Measurements from ENCODE around the gene MEIS2.

MEIS2 gene

DNA sequence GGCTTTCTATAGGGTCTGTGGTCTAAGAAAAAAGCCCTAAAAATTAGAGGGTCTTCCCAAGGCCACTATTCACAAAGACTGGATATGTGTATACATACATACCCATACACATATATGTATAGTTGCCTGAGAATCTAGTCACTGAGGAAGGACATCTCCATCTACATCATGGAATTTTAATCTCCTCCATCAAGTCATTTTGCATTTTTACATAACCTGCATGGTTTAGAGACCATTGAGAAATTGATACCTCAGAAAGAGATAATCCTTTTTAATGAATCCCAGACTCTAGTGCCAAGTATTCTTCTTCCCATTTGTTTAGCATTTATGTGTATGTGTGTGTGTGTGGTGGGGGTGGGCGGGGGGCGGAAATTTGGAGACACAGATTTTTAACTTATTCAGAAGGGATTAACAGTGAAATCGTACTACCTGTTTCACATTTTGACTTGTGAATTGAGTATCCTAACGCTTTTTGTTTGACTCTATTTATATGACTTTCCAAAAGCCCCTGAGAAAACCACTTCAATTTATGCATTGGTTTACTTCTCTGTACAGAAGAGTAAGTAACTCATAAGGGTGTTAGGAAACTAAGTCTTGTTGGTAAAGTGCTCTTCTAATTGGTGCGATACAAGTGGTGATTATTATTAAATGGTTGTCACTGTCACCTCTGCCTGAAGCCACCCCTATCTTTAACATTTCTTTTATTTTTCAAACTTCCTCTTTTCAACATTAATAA, 166.9 kb downstream of the MEIS2 start:
- DNase-seq (ENCODE audit: low read depth), result no peak

DNA sequence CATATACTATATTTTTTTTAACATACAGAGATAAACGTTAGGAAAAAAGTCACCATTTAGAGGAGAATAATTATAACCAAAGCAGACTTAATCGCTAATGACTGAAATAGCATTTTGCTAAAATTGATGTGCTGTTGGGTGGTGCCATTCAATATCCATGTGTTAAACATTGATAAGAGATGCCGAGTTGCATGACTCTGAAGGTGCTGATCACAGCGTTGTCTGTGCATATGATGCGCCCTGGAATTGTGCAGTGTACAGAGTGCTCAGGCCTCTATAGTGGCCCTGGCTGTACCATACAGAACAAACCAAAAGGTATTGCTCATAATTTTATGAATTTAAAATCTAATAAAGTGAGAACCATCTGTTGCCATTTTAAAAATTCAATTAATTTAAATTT, 168.3 kb downstream of the MEIS2 start:
- no peak for DNase-seq (ENCODE audit: low read depth)

DNA sequence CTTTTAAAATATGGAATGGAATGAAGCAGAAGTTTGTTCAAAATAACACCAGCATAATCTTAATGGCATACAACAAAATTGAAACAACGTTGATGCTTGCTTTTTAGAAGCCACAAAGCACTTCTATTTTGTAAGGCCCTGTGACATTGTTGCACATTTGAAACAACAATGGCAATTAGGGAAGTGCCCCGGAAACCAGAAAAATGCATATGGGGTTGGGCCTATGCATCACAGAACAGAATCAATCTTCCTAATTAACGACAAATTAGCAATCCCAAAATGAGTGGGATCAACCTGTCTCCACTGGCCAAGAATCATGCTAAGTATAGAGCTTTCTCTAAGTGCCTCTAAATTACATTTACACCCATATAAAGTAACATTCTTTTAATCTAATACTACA, 168.9 kb downstream of the MEIS2 start:
- no peak for DNase-seq (ENCODE audit: low read depth)

DNA sequence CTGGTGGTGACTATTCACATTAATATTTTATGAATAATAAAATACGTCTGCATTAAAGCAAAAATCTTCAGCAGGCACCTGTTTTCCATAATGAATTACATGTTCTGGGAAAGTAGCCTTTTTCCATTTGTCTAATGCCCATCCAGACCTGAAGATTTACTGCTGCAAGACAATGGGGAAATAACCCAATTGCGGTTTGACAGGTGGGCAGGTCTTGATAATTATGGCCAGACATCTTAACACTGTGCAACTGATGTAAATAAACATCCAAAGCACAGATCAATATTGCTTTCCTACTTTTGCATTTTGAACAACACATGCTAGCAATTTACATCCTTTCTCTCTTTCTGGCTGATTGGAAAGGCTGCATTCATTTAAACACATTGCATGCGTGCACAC, 173.9 kb downstream of the MEIS2 start:
- DNase-seq (ENCODE audit: low read depth), result no peak

DNA sequence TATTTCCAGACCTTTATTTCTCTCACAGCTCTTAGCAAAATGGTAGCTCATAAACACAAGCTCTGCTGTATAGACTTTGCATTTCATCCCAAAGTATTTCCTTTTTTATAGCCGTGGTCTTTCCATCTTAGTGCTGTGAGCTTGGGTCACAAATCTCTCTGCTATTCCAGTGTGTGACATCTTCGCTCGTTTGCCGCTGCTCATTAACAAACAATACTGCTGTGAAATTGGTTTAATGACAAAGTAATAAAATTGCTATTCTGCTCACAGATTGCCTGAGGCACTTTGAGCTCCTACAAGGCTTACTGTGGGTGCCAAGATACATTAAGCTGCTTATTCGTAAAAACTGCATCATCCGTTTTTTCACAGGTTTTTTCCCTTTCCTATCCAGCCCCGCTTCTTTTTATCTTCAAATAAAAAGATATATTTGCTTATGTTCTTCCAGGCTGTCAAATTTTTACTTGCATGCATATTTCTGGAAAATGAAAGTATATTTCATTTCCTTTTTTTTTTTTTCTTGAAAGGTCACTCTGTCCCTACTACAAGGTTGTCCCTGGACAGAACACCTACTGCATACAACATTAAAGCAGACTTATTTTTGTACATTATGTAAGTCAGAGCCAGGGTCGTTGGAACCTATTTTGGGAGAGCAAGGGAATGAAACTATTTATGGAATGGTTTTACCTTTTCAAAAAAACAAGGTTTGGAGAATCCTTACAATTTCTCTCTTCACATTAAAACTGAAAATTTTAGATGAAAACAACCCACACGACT, 174.5 kb downstream of the MEIS2 start:
- peak; percentile 18 for DNase-seq (ENCODE audit: low read depth)

DNA sequence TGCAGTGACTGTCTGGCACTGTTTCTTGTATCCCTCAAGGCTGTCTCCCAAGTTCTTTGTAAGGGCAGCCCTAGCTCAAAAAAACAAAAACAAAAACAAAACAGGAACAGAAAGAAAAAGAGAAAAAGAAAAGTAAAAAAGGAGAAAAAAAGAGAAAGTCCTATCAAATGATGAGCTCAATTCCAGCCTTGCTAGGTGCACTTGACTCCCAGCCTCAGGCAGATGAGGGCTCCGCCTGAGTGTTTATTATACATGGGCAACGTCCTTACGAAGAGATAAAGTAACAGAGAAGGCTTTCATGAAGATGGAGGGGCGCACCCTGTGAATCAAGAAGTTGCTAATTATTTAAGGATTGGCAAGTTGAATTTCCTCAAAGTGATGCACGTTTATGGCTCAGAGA, 175.3 kb downstream of the MEIS2 start:
- DNase-seq (ENCODE audit: low read depth), result no peak

DNA sequence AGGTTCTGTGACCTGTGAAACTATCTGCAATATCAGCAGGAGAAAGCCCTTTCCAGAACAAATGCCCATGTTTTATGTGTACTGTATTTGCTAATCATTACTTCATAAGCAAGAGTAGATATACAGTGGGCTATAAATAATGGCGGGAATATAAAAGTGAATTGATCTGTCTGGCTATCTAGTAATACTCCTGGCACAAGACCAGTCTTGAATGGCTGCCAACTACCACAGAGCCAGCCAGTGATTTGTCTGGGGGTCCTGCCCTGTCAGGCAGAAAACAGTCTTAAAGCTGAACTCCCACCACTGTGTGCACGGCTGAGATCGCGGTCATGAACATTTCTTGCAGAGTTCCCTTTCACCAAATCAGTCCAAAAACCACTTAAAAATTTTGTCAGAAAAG, 176.3 kb downstream of the MEIS2 start:
- DNase-seq (ENCODE audit: low read depth), result no peak

DNA sequence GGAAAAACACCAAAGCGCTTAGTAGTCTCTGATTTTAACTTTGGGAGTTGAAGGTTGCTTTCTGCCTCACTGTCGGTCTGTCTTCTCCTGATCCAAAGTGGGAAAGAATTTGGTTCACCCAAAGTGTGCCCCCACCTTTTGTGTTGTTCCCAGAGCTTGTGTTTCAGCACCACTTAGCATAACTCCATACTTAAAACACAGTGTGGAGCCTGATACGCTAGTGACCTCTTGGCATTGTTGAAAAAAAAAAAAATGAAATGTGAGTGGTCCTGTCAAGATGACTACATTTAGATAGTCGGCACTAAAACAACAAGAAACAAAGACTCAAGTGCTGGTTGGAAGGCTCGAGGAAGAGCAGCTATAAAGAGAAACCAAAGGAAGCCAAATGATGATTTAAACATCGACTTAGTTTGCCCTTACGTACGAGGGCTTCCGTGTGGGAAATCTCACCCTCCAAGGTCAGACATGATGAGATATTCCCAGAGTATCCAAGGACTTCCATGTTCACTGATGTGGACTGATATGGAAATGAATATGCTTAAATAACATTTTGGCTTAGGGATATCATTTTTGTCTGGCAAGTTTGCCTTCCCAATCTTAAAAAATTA, 178.8 kb downstream of the MEIS2 start:
- DNase-seq (ENCODE audit: low read depth), result no peak

DNA sequence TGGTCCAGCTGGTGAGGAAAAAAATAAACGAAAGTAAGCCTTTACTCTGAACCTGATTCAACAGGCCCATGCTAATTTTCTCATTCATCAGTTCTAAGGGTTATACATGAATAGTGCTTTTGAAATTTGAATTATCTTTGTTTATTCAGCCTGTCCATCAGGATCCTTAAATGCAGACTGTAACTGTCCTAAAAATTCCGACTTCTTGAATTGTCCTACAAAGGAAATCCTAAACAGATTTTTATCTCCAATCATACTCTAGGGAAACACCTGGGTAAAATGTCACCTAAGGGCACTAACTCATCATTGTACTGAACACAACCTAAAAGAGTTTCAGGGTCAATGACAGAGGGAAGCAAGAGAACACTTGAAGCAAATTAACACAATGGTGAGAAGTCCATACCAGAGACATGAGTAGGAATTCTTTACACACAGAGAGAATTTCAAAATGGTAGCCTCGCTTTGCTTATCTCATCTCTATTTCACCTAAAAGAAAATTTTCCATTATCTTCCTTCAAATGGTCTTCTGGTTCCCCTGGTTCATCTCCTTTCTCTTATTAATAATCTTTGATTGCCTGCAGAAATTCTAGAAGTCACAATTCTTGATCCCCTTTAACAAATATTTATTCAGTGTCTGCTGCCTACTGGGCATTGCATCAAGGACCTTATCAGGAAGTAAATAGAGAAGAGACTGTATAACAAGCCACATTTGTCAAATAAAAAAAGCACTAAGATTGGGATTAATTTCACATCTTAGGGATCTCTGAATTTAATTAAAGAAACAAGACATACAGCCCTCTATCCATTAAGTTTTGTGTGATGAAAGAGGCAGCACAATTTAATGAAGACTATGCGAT, 182.7 kb downstream of the MEIS2 start:
- no peak for DNase-seq (ENCODE audit: low read depth)

DNA sequence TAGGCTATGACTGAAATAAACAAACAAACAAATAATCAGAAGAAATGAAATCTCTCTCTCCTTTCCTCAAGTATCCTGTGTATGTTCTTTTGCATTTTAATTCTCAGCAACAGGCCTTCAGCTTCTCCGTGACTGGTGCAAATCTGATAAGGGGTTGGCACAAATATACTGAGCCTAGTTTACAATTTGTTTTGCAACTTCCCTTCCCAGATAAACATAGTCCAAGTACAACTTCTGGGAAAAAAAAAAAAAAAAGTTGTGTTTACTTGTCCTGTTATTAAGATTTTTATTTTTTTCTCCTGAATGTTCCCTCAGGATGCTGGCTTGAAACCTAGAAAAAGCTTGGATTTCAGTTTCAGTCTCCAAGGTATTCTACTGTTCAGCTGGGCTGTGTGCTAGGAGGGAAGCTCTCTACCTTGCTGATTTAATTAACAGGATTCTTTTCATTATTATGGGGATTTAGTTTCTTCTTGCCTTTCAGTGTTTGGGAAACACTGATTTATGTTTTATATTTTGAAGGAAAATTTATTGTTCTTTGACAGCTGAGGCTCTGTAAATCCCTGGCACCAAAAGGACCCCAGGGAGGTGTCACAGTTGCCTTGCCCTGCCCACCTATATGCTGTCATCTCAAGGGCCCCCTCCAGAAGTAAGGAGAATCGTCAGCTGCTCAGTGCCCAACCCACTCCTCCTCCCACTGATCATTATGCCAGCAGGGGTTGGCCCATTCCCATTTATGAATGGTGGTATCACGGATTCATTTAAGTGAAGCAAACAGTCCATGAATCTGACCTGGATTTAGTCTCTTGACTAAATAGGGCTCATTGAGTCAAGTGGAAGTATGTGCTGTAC, 185.2 kb downstream of the MEIS2 start:
- no peak for DNase-seq (ENCODE audit: low read depth)

DNA sequence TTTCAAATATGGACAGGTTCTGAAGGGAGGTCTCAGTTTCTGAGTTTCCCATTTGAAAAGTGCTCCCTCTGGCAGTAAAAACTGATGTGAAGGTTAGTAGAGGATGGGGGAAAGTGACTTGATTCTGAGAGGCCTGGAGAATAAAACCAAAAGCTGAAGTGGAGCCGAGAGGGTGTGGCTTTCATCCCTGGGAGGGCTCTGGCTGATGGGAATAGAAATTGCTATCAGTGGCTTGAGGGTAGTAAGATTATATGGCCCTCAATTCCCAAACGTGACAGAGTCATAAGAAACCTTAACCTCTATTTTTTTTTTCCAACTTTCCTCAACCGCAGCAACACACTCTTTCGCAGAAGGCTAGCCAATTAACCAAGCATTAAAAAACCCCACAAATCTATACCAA, 185.9 kb downstream of the MEIS2 start:
- DNase-seq (ENCODE audit: low read depth), result no peak

DNA sequence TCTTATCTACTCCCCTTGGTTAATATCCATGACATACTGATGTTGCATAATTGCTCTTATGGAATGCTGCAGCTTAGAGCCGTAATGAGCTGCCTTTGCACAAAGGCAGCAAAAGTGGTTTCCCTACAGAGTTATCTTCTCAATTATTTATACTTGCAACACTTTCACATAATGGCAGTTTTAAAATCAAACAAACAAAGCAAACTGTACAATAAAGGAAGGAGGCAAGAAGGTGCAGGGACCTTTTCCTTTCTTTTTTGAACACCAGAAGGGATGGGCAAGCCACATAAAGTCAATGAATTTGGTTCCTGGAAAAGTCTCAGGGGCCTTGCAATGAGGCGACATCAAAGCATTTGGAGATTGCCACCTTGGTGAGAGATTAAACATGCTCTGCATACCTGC, 188.0 kb downstream of the MEIS2 start:
- no peak for DNase-seq (ENCODE audit: low read depth)

DNA sequence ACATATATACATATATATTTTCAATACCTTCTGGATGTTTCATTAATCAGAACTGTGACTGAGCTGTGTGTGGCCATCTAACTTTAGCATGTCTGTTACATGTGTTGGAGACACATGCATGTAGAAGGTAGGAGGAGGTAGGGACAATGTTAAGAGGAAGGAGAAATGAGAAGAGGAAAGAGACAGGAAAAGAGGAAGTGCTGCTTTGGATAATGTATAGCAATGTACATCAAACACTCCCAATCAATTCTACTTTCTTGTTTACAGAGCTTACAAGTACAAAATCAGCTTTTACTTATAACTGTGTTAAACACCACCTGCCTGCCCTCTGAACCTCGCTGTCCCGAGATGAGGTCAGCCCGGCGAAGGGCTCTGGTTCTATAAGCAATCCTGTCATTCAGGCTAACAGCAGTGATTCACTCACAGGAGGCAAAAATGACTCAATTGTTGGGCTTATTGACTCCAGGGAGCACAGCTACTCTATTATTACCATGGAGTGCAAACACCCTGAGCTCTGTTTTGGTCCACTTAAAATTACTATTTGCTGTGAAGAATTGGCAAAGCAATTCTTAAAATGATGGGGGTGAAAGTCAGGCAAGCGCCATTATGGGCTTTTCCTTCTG, 188.9 kb downstream of the MEIS2 start:
- no peak for DNase-seq (ENCODE audit: low read depth)

DNA sequence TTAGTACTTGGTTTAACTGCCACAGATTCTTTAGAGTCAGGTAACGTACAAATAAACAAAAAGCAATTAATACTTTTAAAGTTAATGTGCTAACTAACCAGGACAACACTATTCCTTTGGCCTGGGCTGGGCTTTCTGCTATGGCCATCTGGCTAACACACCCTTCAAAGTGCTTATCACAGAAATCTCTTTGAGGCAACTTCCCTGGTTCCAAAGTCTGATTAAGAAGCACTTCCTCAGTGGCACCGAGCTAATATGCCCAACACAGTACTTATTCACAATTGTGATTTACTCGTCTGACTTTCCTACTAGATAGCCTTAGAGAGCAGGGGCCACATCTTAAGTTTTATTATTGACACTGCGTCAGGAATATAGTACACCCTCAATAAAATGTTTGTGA, 191.4 kb downstream of the MEIS2 start:
- no peak for DNase-seq (ENCODE audit: low read depth)

DNA sequence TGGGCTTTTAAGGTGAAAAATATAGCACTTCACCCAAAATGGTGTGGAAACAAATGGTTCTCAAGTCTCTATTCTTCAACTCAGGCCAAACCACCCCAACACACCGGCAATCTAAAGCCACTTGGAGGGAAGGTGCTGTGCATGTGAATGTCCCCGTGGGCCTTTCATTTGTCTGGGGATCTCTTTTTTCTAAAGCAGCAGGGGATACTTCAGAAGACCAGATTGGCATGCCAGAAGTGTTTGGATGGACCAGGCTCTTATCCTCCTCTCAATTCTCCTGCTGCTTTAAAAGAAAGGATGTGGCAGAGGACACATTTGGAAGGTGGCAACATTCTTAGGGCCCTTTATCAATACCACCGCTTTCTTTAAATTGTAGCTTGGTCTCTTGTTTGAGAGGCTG, 193.1 kb downstream of the MEIS2 start:
- DNase-seq (ENCODE audit: low read depth), result no peak

DNA sequence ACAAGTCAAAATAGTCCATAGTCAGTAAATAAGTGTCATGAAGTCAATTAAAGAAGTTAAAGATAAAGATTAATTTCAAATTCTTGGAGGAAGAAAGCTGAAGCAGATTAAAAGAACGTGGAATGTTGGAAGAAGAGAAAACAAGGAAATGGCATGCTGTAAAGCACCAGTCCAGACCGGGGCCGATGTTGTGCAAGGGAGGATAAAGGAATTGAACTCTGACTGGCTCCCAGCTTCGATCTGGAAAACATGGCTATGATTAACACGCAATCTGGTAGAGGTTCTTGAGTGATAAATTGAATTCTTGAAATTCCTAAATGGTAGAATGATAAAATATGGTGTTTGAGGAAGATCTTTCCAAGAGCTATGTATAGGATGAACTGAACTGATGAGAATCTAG, 194.4 kb downstream of the MEIS2 start:
- DNase-seq (ENCODE audit: low read depth), result peak; percentile 60

DNA sequence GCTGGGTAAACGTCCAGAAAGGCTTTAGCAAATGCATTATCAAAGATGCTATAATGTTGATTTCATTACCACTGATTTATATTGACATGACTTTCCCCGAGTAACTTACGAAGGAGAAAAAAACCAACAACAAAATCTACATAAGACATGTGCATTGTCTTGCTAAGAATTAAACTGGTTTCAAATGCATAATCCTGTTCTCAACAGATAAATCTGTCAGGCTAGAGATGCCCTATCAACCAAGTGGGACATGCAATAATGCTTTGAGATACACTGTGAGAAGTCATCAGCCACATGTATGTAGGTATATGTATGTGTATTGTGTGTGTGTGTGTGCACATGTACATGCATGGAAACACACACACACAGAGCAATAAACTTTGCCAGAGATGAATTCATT, 195.6 kb downstream of the MEIS2 start:
- no peak for DNase-seq (ENCODE audit: low read depth)

DNA sequence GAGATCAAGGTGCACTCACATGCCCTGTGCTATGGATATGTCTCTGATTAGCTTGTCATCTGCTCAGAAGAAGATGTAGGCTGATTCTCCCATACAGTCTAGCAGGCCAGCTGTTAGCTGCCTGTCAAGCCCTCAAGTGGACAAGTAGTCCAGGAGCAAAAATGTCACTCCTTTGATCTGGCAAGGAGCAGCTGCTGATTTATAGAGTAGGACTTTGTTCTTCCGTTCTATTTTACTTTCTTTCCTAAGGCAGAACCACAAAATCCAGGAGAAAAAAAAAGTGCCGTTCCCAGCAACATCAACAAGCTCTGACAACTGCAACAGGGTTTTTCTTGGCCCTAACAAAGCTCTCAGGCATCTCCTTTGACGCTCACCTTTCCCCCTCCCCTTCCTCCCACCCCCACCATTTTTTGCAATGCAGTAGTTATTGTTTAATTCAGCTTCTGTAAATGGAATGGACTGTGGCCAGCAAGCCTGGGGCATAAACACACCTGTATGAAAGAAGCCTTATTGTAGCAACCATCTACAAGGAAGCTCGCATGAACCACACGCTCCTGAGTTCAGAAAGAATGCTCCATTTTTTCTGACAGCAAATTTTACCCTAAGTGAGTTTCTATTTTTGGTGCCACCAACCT, 196.3 kb downstream of the MEIS2 start:
- DNase-seq (ENCODE audit: low read depth), result no peak

DNA sequence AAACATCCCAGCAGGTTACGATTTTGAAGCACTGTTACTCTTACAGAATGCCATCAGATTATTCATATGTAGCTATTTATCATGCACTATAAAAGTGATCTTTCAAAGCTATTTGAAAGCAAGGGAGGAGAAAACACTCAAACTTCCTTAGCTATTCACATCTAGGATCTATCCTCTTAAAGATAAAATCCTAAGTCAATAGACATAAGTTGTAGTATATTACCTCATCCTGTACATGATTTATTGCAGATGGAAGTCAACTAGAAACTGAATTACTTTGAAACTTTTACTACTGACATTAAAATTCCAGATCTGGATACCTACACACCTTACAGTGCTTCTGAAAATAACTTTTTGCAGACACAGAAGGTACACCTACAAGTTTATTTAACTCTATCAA, 197.2 kb downstream of the MEIS2 start:
- no peak for DNase-seq (ENCODE audit: low read depth)

DNA sequence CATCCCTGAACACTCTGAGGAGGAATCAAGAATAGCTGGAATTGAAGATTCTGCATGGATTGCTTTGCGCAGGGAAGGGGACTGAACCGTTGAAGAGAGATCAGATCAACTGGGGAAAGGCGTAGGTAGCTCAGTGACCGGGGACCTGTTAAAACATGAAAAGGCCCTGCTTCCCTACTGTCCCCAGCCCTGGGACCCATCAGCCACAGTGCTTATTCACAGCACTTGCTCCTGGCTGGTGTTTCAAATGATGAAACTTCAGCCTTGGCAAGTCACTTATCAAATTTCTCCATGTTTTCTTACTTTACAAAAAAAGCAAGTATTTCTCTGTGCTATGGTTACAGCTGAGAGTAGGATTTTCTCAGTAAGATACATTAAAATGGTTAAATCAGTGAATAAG, 199.3 kb downstream of the MEIS2 start:
- DNase-seq (ENCODE audit: low read depth), result no peak

DNA sequence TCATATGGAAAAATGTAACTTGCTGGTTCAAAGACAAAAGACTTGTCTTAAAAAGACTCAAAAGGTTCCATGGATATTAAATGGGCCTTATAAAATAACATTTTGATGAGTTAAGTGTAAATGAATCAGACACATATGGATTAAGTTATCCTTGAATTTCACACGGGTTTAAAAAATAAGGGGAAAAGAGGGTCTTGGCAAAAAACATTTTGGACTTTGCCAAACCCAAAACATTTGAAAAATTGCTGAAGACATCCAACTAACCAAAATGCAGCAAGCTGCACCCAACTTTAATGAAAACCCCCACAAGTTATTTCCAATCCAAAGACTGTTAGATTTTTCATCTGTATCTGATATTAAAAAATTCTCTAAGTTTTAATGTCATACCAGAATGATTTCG, 200.7 kb downstream of the MEIS2 start:
- DNase-seq (ENCODE audit: low read depth), result peak; percentile 23
